Measurements from ENCODE around the gene NDUFB3.
A peak's percentile ranks its signal among the peaks of the same experiment; 100 is the strongest.

The NDUFB3 gene

GRCh38 chr2:201126308-201127151 lies 54.7 kb downstream of the NDUFB3 start:
- intact Hi-C loops (cut with DNase I) = no loop called here
- no peak for DNase-seq

GRCh38 chr2:201127152-201127511 lies 55.3 kb downstream of the NDUFB3 start:
- intact Hi-C loops (cut with DNase I) = no loop called here
- DNase-seq = no peak

- peak in 6 of 10 donors; percentile 31 to 89 (median 35) for DNase-seq
- intact Hi-C loops (cut with DNase I) = no loop called here
Observed at GRCh38 chr2:201127570-201127969, 55.8 kb downstream of the NDUFB3 start.

GRCh38 chr2:201128033-201128432 lies 56.2 kb downstream of the NDUFB3 start:
- no peak for DNase-seq
- intact Hi-C loops (cut with DNase I) = no loop called here

GRCh38 chr2:201128933-201129505 lies 57.2 kb downstream of the NDUFB3 start:
- DNase-seq = no peak
- intact Hi-C loops (cut with DNase I) = no loop called here

- intact Hi-C loops (cut with DNase I) = no loop called here
- no peak for DNase-seq
Observed at GRCh38 chr2:201130524-201131186, 58.9 kb downstream of the NDUFB3 start.

GRCh38 chr2:201132518-201132917 lies 60.7 kb downstream of the NDUFB3 start:
- DNase-seq = no peak
- intact Hi-C loops (cut with DNase I) = no loop called here
